Bronchial epithelial cell (primary cell): ENCODE data around the gene SLFN12. TPM values are rescaled to one million over a fixed set of nuclear protein-coding genes. Genes with fewer than 3 reads are reported as not detected.

Experiments
- DNase-seq: peaks from one replicate; pipeline ENCODE4 v3.0.0-alpha.2; 2010; ENCODE audit warnings: low read depth
- FAIRE-seq: peaks from 2 replicates; lab custom pipeline; 2011; peaks lifted over from hg19 to GRCh38; lab: Jason Lieb, UNC
- H3K27me3 ChIP-seq: 2 replicates; pipeline ENCODE4 v1.5.1; 2011; ENCODE audit warnings: low read length; ENCODE audit not compliant: control insufficient read depth, insufficient read depth
- H3K36me3 ChIP-seq: 2 replicates; pipeline ENCODE4 v1.5.1; 2011; ENCODE audit warnings: low read length; ENCODE audit not compliant: control insufficient read depth, insufficient read depth
- H3K4me3 ChIP-seq: 2 replicates; pipeline ENCODE4 v1.5.1; 2011; ENCODE audit warnings: mild to moderate bottlenecking, low read depth, low read length, control low read depth
- total RNA-seq: library from RNA; depleted of rRNA; stranded (reverse); fragments of >200 nt; gene quantifications from 2 replicates; pipeline ENCODE4 v1.2.1, GENCODE V29; 2014
- TF ChIP-seq, protein P1 (sequence below): IDR thresholded peaks from 2 replicates; pipeline ENCODE4 v1.5.1; 2011; ENCODE audit warnings: mild to moderate bottlenecking, moderate library complexity, low read length, control low read depth, inconsistent platforms; ENCODE audit not compliant: insufficient read depth, severe bottlenecking

SLFN12 gene
- total RNA-seq, 1 donor from 2014 or later, result 4.2 TPM

DNA sequence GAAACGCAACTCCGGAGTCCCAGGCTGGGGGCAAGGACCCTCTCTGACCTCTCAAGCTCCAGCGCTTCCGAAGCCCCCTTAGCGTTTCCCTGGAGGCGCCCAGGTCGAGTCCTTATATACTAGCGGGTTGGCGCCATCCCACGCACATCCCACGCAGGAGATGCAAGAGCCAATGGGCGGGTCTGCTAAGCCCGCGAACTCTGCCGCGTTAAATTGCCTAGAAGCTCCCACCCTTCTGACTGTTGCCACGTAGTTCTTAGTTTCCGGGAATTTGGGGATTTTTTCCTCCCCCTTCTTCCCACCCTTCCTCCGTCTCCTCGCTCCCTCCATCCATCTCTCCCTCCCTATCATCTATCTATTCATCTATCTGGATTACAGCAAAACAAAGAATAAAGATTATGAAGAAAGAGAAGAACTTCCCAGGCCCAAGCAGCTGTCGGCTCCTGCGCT is 58.7 kb downstream of the SLFN12 start, which contains the start of gene SLFN11:
Gene SLFN11, minus strand, starts transcription at position 88 of the 450 bp plus-strand sequence. CDS start 9,814 bp downstream, outside the sequence.
- FAIRE-seq (no peak), DNase-seq (peak; percentile 17)
- Histone ChIP-seq H3K36me3 (no peaks in the 10 kb centered on the region), H3K27me3 (peaks cover 12% of the 10 kb centered on the region), H3K4me3 (peak within 1 kb of the TSS; percentile 29)
- TF ChIP-seq, protein P1, sequence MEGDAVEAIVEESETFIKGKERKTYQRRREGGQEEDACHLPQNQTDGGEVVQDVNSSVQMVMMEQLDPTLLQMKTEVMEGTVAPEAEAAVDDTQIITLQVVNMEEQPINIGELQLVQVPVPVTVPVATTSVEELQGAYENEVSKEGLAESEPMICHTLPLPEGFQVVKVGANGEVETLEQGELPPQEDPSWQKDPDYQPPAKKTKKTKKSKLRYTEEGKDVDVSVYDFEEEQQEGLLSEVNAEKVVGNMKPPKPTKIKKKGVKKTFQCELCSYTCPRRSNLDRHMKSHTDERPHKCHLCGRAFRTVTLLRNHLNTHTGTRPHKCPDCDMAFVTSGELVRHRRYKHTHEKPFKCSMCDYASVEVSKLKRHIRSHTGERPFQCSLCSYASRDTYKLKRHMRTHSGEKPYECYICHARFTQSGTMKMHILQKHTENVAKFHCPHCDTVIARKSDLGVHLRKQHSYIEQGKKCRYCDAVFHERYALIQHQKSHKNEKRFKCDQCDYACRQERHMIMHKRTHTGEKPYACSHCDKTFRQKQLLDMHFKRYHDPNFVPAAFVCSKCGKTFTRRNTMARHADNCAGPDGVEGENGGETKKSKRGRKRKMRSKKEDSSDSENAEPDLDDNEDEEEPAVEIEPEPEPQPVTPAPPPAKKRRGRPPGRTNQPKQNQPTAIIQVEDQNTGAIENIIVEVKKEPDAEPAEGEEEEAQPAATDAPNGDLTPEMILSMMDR, result no peak

GRCh38 chr17:35372846-35373533 is 59.3 kb downstream of the SLFN12 start:
- Histone ChIP-seq H3K4me3 (peak overlapping the region; percentile 29), H3K27me3 (peaks cover 12% of the 10 kb centered on the region), H3K36me3 (no peaks in the 10 kb centered on the region)
- TF ChIP-seq, protein P1, result no peak
- DNase-seq, result no peak
- FAIRE-seq, result no peak

- no peak for FAIRE-seq
- no peak overlapping the region for H3K4me3 ChIP-seq
- H3K36me3 ChIP-seq, result no peaks in the 10 kb centered on the region
- DNase-seq, result no peak
- TF ChIP-seq, protein P1, result no peak
- H3K27me3 ChIP-seq, result peaks cover 12% of the 10 kb centered on the region
Observed at GRCh38 chr17:35371934-35372333, 60.4 kb downstream of the SLFN12 start.

GRCh38 chr17:35368081-35368830 is 64.0 kb downstream of the SLFN12 start:
- H3K36me3 ChIP-seq, result no peaks in the 10 kb centered on the region
- H3K27me3 ChIP-seq, result peaks cover 8% of the 10 kb centered on the region
- H3K4me3 ChIP-seq, result no peak overlapping the region
- FAIRE-seq (peak; percentile 55), DNase-seq (no peak)
- TF ChIP-seq, protein P1, result no peak

DNA sequence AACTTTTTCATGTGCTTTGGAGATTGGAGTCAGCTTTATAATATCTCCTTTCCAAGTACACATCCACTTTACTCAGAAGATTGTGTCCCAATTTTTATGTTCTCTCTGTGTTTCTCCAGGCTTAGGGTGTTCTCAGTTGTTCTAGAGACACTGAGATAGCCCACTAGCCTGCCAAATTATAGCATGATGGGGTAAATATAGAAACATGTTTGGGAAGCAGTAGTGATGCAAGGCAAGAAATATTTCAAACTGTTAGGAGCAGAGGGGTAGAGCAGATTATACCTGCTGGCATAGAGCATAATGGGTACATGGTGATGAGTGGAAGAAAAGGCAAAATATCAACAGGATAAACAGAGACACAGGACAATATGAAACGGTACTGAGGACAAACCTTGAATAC is 71.3 kb downstream of the SLFN12 start:
- Histone ChIP-seq H3K36me3 (no peaks in the 10 kb centered on the region), H3K4me3 (no peak overlapping the region), H3K27me3 (peaks cover 2% of the 10 kb centered on the region)
- no peak for DNase-seq
- FAIRE-seq, result no peak
- TF ChIP-seq, protein P1, result no peak

Other genes starting within 250 kb of the SLFN12 start
- not detected in 2 replicates for gene SLC35G3, start 238.1 kb downstream of the SLFN12 start, total RNA-seq
- 104 and 112 TPM in 2 replicates for gene SLFN5, start 189.4 kb downstream of the SLFN12 start, total RNA-seq
- 3.8 and 6.1 TPM in 2 replicates for gene SLFN11, start 58.9 kb downstream of the SLFN12 start, total RNA-seq
- gene SLFN13, start 16.3 kb upstream of the SLFN12 start, total RNA-seq, result 0.26 and 1.3 TPM in 2 replicates
- gene SLFN12L, start 105.2 kb upstream of the SLFN12 start, total RNA-seq, result under 0.01 and 0.13 TPM in 2 replicates
- not detected in 2 replicates for gene SLFN14, start 128.3 kb upstream of the SLFN12 start, total RNA-seq
- gene PEX12, start 146.1 kb upstream of the SLFN12 start, total RNA-seq, result 1.8 and 2.9 TPM in 2 replicates
- 38.3 and 50.8 TPM in 2 replicates for gene AP2B1, start 154.8 kb upstream of the SLFN12 start, total RNA-seq